GM23338 (cell line): ENCODE results near the gene FHAD1. TPM values are rescaled to one million over a fixed set of nuclear protein-coding genes. Genes with fewer than 3 reads are reported as not detected.

Experiments used
- ATAC-seq: fragments of 200-7000 bp; cut with Tn5 transposase; 3 replicates; pipeline ENCODE4 v1.9.1; 2020
- DNase-seq: peaks from one replicate; pipeline ENCODE4 v3.0.0-alpha.2; 2015; ENCODE audit warnings: low spot score
- H2AFZ ChIP-seq: fragments of 200-600 bp; sonication (generic); 2 replicates; pipeline ENCODE4 v1.8.0; 2016; ENCODE audit warnings: antibody characterized with exemption, mild to moderate bottlenecking, moderate library complexity
- H3F3A ChIP-seq: fragments of 200-600 bp; sonication (generic); replicated peaks from 2 replicates; pipeline ENCODE4 v1.8.0; 2017; ENCODE audit warnings: antibody characterized with exemption, mixed run types, low read depth
- H3K27ac ChIP-seq: fragments of 200-600 bp; sonication (generic); 2 replicates; pipeline ENCODE4 v1.6.1; 2016; ENCODE audit warnings: low read depth
- H3K27me3 ChIP-seq: fragments of 200-600 bp; sonication (generic); 2 replicates; pipeline ENCODE4 v1.8.0; 2016; ENCODE audit warnings: mild to moderate bottlenecking, mixed run types, moderate library complexity; ENCODE audit not compliant: insufficient read depth
- H3K36me3 ChIP-seq: fragments of 200-600 bp; sonication (generic); 2 replicates; pipeline ENCODE4 v1.8.0; 2016; ENCODE audit warnings: mild to moderate bottlenecking; ENCODE audit not compliant: insufficient read depth
- H3K4me1 ChIP-seq: fragments of 200-600 bp; sonication (generic); 2 replicates; pipeline ENCODE4 v1.8.0; 2016; ENCODE audit warnings: mild to moderate bottlenecking, moderate library complexity; ENCODE audit not compliant: insufficient read depth
- H3K4me2 ChIP-seq: fragments of 200-600 bp; sonication (generic); 2 replicates; pipeline ENCODE4 v1.7.1; 2017; ENCODE audit warnings: mixed run types
- H3K4me3 ChIP-seq: fragments of 200-600 bp; sonication (generic); 2 replicates; pipeline ENCODE4 v1.6.1; 2016; ENCODE audit warnings: mixed run types
- H3K79me2 ChIP-seq: fragments of 200-600 bp; sonication (generic); replicated peaks from 2 replicates; pipeline ENCODE4 v1.8.0; 2017; ENCODE audit warnings: mild to moderate bottlenecking; ENCODE audit not compliant: insufficient read depth
- H3K9me2 ChIP-seq: fragments of 200-600 bp; sonication (generic); 2 replicates; pipeline ENCODE4 v1.8.0; 2017; ENCODE audit not compliant: insufficient read depth
- H4K20me1 ChIP-seq: fragments of 200-600 bp; sonication (generic); replicated peaks from 2 replicates; pipeline ENCODE4 v1.8.0; 2017; ENCODE audit warnings: mild to moderate bottlenecking; ENCODE audit not compliant: insufficient read depth
- H3K27ac Mint-ChIP-seq: 2 replicates; pipeline ENCODE4 v1.8.0; 2020; ENCODE audit warnings: inconsistent platforms, mild to moderate bottlenecking, moderate library complexity, mixed read lengths
- H3K27me3 Mint-ChIP-seq: 3 replicates; pipeline ENCODE4 v1.8.0; 2022; ENCODE audit warnings: low read depth, mild to moderate bottlenecking, moderate library complexity, mixed read lengths, inconsistent platforms; ENCODE audit not compliant: insufficient read depth, poor library complexity
- H3K36me3 Mint-ChIP-seq: 3 replicates; pipeline ENCODE4 v1.8.0; 2021; ENCODE audit warnings: low read depth, mild to moderate bottlenecking, inconsistent platforms, moderate library complexity, mixed read lengths
- H3K4me1 Mint-ChIP-seq: 3 replicates; pipeline ENCODE4 v1.8.0; 2020; ENCODE audit warnings: mild to moderate bottlenecking, inconsistent platforms, mixed read lengths
- H3K4me3 Mint-ChIP-seq: 3 replicates; pipeline ENCODE4 v1.8.0; 2021; ENCODE audit warnings: moderate library complexity, mild to moderate bottlenecking, inconsistent platforms, mixed read lengths
- H3K9me3 Mint-ChIP-seq: 3 replicates; pipeline ENCODE4 v1.8.0; 2020; ENCODE audit warnings: moderate library complexity, mild to moderate bottlenecking, inconsistent platforms, mixed read lengths
- EZH2phosphoT487 ChIP-seq: fragments of 200-600 bp; sonication (generic); IDR thresholded peaks from one replicate; pipeline ENCODE4 v1.8.1; 2018; ENCODE audit warnings: antibody characterized with exemption; ENCODE audit not compliant: unreplicated experiment
- NANOG ChIP-seq: IDR thresholded peaks from 2 replicates; pipeline ENCODE4 v1.6.1; 2016; ENCODE audit warnings: antibody characterized with exemption, borderline replicate concordance
- POLR2AphosphoS5 ChIP-seq: IDR thresholded peaks from 2 replicates; pipeline ENCODE4 v1.6.1; 2016; ENCODE audit warnings: antibody characterized with exemption, low read depth
- ZNF331 ChIP-seq: fragments of 250-450 bp; sonication (Bioruptor Pico); IDR thresholded peaks from 2 replicates; pipeline ENCODE4 v1.5.0; 2020; ENCODE audit warnings: low read depth, mild to moderate bottlenecking, moderate library complexity
- polyA plus RNA-seq: library from polyadenylated mRNA; unstranded; fragments of >200 nt; fragmentation: Nextera tagmentation; extraction: Ambion mirVana; gene quantifications from 2 replicates; pipeline ENCODE4 v1.2.1, GENCODE V29; 2016
- total RNA-seq: library from RNA; depleted of rRNA; stranded (reverse); fragments of >200 nt; shearing (Covaris generic); gene quantifications from 2 replicates; pipeline ENCODE4 v1.2.3, GENCODE V29; 2014
- TF ChIP-seq, protein P1 (sequence below), 2 experiments: fragments of 200-600 bp in 1 of 2; sonication (generic) in 1 of 2; conservative IDR thresholded peaks; 2 replicates each; pipeline versions ENCODE4 v1.5.1 to v1.6.1; 2016 to 2017; ENCODE audit warnings: antibody characterized with exemption in 2 of 2, low read depth in 2 of 2, mild to moderate bottlenecking in 2 of 2, moderate library complexity in 1 of 2
- TF ChIP-seq, protein P2 (sequence below): IDR thresholded peaks from one replicate; pipeline ENCODE4 v1.6.1; 2018; ENCODE audit warnings: antibody characterized with exemption; ENCODE audit not compliant: unreplicated experiment
- TF ChIP-seq, protein P3 (sequence below): fragments of 250-450 bp; sonication (Bioruptor Pico); IDR thresholded peaks from 2 replicates; pipeline ENCODE4 v1.5.0; 2020; ENCODE audit warnings: mild to moderate bottlenecking, moderate library complexity

Gene FHAD1
- total and polyA plus RNA-seq, 2 experiments from 2014 or later = 1.8 to 3.3 TPM

DNA sequence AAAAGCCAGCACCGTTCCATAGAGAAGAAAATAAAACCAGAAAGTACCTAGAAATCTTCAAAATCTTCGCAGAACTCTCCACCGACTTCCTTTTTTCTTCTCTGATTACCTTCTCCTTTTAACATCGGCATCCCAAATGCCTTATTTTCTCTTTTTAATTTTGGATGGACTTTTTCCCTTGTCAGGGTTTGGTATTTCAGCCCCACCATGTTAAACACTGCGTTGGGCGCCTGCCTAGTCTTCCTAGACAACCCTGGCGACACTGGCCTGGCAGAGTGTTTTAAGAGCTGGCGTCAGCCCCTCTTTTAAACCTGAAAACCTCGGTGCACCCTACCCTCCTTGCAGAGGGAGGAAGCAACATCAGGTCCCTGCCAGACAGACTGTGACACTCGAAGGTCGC lies 96.7 kb downstream of the FHAD1 start:
- Histone ChIP-seq H3K4me3 (no peak overlapping the region), H3K79me2 (no peaks in the 10 kb centered on the region), H3K4me2 (no peak overlapping the region), H3K27me3 (no peaks in the 10 kb centered on the region), H3F3A (no peaks in the 10 kb centered on the region), H2AFZ (no peak overlapping the region), H4K20me1 (no peaks in the 10 kb centered on the region), H3K27ac (no peak overlapping the region), H3K9me2 (no peaks in the 10 kb centered on the region), H3K36me3 (no peaks in the 10 kb centered on the region), H3K4me1 (no peaks in the 10 kb centered on the region)
- peak; percentile 47 for DNase-seq
- H3K4me3 Mint-ChIP-seq = no peak overlapping the region
- H3K36me3 Mint-ChIP-seq = no peaks in the 10 kb centered on the region
- H3K9me3 Mint-ChIP-seq = no peaks in the 10 kb centered on the region
- TF ChIP-seq EZH2phosphoT487 (no peak), NANOG (no peak), ZNF331 (no peak), POLR2AphosphoS5 (no peak)
- TF ChIP-seq, protein P1, sequence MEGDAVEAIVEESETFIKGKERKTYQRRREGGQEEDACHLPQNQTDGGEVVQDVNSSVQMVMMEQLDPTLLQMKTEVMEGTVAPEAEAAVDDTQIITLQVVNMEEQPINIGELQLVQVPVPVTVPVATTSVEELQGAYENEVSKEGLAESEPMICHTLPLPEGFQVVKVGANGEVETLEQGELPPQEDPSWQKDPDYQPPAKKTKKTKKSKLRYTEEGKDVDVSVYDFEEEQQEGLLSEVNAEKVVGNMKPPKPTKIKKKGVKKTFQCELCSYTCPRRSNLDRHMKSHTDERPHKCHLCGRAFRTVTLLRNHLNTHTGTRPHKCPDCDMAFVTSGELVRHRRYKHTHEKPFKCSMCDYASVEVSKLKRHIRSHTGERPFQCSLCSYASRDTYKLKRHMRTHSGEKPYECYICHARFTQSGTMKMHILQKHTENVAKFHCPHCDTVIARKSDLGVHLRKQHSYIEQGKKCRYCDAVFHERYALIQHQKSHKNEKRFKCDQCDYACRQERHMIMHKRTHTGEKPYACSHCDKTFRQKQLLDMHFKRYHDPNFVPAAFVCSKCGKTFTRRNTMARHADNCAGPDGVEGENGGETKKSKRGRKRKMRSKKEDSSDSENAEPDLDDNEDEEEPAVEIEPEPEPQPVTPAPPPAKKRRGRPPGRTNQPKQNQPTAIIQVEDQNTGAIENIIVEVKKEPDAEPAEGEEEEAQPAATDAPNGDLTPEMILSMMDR (conservative IDR thresholded peaks at IDR 0.05; ENCODE audit: low read depth in 2 of 2) = no peak
- TF ChIP-seq, protein P2, sequence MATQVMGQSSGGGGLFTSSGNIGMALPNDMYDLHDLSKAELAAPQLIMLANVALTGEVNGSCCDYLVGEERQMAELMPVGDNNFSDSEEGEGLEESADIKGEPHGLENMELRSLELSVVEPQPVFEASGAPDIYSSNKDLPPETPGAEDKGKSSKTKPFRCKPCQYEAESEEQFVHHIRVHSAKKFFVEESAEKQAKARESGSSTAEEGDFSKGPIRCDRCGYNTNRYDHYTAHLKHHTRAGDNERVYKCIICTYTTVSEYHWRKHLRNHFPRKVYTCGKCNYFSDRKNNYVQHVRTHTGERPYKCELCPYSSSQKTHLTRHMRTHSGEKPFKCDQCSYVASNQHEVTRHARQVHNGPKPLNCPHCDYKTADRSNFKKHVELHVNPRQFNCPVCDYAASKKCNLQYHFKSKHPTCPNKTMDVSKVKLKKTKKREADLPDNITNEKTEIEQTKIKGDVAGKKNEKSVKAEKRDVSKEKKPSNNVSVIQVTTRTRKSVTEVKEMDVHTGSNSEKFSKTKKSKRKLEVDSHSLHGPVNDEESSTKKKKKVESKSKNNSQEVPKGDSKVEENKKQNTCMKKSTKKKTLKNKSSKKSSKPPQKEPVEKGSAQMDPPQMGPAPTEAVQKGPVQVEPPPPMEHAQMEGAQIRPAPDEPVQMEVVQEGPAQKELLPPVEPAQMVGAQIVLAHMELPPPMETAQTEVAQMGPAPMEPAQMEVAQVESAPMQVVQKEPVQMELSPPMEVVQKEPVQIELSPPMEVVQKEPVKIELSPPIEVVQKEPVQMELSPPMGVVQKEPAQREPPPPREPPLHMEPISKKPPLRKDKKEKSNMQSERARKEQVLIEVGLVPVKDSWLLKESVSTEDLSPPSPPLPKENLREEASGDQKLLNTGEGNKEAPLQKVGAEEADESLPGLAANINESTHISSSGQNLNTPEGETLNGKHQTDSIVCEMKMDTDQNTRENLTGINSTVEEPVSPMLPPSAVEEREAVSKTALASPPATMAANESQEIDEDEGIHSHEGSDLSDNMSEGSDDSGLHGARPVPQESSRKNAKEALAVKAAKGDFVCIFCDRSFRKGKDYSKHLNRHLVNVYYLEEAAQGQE = no peak
- TF ChIP-seq, protein P3, sequence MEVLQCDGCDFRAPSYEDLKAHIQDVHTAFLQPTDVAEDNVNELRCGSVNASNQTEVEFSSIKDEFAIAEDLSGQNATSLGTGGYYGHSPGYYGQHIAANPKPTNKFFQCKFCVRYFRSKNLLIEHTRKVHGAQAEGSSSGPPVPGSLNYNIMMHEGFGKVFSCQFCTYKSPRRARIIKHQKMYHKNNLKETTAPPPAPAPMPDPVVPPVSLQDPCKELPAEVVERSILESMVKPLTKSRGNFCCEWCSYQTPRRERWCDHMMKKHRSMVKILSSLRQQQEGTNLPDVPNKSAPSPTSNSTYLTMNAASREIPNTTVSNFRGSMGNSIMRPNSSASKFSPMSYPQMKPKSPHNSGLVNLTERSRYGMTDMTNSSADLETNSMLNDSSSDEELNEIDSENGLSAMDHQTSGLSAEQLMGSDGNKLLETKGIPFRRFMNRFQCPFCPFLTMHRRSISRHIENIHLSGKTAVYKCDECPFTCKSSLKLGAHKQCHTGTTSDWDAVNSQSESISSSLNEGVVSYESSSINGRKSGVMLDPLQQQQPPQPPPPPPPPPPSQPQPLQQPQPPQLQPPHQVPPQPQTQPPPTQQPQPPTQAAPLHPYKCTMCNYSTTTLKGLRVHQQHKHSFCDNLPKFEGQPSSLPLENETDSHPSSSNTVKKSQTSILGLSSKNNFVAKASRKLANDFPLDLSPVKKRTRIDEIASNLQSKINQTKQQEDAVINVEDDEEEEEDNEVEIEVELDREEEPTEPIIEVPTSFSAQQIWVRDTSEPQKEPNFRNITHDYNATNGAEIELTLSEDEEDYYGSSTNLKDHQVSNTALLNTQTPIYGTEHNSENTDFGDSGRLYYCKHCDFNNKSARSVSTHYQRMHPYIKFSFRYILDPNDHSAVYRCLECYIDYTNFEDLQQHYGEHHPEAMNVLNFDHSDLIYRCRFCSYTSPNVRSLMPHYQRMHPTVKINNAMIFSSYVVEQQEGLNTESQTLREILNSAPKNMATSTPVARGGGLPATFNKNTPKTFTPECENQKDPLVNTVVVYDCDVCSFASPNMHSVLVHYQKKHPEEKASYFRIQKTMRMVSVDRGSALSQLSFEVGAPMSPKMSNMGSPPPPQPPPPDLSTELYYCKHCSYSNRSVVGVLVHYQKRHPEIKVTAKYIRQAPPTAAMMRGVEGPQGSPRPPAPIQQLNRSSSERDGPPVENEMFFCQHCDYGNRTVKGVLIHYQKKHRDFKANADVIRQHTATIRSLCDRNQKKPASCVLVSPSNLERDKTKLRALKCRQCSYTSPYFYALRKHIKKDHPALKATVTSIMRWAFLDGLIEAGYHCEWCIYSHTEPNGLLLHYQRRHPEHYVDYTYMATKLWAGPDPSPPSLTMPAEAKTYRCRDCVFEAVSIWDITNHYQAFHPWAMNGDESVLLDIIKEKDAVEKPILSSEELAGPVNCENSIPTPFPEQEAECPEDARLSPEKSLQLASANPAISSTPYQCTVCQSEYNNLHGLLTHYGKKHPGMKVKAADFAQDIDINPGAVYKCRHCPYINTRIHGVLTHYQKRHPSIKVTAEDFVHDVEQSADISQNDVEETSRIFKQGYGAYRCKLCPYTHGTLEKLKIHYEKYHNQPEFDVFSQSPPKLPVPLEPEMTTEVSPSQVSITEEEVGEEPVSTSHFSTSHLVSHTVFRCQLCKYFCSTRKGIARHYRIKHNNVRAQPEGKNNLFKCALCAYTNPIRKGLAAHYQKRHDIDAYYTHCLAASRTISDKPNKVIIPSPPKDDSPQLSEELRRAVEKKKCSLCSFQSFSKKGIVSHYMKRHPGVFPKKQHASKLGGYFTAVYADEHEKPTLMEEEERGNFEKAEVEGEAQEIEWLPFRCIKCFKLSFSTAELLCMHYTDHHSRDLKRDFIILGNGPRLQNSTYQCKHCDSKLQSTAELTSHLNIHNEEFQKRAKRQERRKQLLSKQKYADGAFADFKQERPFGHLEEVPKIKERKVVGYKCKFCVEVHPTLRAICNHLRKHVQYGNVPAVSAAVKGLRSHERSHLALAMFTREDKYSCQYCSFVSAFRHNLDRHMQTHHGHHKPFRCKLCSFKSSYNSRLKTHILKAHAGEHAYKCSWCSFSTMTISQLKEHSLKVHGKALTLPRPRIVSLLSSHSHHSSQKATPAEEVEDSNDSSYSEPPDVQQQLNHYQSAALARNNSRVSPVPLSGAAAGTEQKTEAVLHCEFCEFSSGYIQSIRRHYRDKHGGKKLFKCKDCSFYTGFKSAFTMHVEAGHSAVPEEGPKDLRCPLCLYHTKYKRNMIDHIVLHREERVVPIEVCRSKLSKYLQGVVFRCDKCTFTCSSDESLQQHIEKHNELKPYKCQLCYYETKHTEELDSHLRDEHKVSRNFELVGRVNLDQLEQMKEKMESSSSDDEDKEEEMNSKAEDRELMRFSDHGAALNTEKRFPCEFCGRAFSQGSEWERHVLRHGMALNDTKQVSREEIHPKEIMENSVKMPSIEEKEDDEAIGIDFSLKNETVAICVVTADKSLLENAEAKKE (CRISPR knock-in tag) = no peak
- peaks cover 5% of the 10 kb centered on the region for H3K27me3 Mint-ChIP-seq
- no peaks in the 10 kb centered on the region for H3K4me1 Mint-ChIP-seq
- H3K27ac Mint-ChIP-seq = no peak overlapping the region
- ATAC-seq = peak; percentile 38; the same call in 1 of the 3 replicates
